Hematopoietic multipotent progenitor cell treated with erythropoietin and hydrocortisone succinate and interleukin-3 and kit ligand, for 17 days (in vitro differentiated cells): Measurements from ENCODE around the gene FOXJ1.

Experiments
- DNase-seq: peaks from one replicate; pipeline ENCODE4 v3.0.0-alpha.2; 2015; ENCODE audit warnings: low spot score

Gene FOXJ1

DNA sequence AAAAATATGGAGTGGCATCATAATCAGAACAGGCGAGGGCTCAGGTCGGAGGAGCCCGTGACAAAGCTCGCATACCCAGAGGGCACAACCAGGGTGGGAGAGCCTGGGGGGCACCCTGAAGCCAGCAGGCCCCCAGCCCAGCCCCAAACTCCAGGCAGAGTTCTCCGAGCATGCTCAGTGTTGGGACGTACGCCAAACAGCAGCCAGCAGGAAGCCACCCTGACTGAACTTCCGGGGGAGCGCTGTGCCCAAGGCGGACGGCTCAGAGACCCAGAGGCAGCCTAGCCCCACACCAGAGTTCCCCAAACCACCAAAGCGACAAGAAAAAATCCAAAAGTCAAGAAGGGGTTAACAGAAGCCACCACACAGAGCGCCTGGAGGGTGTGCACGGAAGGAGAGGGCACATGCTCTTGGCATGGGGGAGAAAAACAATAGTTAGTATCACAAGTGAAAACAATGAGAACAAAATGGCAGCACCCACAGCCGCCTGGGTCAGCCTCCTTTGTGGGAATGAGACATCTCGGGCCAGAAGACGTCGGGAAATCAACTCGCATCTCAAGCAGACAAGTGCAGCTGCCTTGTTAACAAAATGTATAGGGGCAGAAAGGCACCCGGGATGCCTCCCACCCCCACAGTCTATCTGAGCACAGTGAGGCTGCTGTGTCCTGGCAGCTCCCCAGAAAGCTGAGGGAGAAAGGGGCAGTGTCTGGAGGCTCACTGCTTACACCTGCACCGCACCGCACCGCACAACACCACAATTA is 49.3 kb downstream of the FOXJ1 start:
- DNase-seq, result no peak

DNA sequence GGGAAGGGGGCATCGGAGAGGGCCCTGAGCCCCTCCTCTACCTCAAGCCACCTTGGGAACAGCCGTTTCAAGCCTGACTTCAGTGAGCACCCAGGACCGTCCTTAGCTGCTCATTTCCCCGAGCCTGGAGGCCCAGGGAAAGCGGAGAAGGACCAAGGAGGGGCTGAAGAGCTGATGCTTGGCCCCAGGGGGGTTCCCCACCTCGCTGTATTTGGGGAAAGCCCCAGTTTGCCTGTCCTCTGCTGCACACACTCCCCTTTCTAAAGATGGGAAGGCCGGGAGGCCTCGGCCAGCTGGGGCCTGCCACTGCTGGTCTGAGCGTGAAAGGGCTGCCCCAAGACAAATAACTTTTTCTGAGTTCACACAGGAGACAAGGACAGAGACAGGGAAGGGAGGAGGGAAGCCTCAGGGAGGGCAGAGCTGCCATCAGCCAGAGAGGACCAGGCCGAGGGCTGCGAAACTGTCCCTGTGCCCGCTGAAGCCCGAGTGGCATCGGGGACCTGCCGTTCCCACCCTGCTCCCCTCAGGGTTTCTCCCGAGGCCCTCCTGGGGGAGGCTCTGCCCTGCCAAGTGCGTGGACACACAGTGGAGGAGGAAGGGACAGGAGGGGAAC is 50.4 kb downstream of the FOXJ1 start:
- DNase-seq, result no peak

DNA sequence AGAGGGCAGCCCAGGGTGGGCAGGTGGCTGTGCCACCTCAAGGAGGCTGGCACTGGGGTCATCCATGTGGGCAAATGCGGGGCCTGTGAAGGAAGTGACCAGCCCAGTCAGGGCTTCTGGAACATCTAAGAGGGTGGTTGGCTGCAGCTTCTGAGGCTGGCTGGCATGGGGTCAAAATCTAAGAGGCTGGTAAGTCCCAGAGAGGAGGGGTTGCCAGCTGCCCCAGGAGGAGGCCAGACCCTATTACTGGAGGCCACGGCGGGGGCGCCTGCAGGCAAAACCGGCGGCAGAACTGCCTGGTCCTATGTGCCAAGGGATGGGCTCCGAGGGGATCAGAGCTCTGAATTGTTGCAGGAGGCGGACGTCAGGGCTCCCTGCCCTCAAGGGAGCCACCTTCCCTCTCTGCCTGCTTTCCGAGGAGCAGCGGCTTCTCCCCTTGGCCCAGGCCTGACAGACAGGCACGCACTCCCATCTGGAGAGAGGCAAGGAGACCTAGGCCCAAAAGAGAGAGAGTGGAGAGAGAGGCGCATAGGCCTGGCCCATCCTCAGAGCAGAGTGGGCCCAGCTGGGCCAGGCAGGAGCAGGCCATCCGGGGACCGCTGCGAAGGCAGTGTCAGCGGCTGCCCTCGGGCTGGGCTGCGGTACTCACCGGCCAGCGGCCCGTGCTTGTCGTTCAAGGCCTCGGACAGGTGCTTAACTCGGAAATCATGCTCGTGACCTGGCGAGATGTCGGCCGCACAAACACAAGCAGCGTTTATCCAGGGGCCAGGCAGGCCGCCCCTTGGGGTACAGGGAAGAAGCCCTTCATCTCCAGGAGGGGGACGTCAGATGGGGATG is 51.1 kb downstream of the FOXJ1 start:
- DNase-seq, result no peak

DNA sequence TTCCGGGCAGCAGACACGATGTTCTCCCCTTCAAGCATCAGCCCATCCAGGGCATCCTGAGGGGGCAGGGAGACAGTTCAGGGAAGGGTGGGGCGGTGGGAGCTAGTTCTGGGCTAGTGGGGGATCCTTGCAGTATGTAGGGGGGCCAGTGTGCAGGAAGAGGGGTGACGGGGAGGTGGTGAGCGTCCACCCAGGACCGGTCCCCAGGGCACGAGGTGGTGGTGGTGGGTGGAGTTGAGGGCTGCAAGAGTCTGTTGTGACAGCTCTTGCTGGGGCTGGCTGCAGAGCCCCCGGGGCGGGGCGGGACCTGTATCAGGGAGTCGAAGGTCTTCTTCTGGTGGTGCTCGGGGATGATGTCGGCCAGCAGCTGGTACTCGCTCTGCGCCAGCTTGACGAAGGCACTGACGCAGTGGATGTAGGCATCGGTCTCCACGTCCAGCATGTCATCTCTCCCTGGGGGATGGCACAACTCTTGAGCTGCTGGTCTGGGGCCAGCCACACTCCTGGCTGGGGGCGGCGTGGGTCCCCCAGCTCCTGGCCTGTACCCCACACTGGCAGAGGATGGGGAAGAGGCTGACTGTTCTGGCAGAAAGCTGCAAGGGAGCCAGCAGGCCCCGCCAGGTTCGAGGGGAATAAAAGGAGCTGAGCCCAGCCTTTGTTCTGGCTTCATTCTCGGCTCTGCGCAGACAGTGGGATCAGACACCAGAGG is 52.0 kb downstream of the FOXJ1 start:
- no peak for DNase-seq

DNA sequence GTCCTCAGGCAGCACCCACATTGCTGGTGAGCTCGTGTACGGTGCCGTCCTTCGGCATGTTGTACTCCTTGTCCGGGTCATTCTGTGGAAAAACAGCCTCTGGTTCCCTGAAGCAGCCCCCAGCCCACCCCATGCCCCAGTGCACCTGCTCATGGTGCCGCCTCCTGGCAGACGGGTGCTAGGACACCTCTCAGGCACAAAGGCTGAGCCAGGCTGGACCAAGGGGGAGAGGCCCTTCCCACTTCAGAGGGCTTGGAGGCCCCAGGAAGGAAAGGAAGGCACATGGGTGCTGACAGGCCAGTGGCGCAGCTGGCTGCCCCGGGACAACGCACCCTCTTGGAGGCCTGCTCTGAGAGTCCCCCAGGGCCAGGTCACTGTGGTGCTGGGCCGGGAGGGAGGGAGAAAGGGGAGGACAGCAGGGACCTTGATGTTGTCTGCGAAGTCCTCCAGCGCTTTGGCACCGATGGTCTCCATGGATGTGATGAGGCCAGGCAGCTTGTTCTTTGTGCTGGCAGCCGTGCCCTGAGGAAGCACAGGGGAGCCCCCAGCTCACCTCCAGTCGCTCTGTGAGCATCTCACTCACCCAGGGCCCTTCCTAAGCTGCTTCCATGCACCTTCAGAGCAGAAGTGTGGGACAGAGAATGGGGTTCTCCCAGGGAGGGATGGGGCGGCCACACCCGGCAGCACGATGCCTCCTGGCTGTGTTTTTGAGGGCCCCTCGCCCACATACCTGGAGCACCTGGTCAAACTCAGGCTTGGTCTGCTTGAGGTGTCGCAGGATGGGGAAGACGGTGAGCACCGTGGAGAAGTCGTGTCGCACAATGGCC is 52.8 kb downstream of the FOXJ1 start:
- DNase-seq, result no peak

DNA sequence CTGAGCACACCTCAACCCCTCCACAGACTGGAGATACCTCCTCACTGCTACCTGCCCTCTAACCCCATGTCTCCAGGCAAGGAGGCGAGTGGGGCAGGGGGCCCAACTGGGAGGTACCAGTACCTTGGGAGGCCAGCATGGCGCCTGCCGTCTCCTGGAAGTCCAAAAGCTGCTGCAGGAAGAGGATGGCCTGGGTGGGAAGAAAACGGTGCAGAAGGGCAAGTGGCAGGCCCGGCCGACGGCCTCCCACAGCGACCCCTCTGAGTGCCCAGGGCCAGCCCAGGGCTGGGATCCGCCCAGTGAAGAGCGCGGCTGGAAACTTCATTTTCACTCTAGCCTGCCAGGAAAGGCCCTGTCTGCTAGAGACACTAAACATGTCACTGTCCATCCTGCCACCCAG is 53.5 kb downstream of the FOXJ1 start:
- DNase-seq, result no peak

DNA sequence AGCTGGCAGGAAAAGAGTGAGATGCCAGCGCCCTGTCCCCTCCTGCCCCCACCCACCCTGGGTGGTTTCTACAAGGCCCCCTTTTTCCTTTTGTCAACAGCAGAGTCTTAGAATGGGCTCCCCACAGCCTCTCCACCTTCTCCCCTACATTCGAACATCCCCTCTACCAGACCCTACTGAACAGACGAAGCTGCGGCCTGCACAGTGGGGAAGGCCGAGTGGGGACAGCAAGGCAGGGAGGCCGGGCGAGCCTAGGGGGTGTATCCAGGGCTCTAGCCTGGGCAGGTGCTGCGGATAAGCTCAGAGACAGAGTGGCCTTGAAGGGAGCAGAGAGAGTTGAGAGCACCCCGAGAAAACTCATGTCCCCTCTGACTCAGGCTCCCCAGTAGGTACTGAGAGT is 54.7 kb downstream of the FOXJ1 start:
- no peak for DNase-seq
